Naive thymus-derived CD8-positive, alpha-beta T cell (primary cell): Measurements from ENCODE around the gene ZNF45. TPM values are rescaled to one million over a fixed set of nuclear protein-coding genes. Genes with fewer than 3 reads are reported as not detected.
"Not testable (repeated sequence)": the region's sequence is repeated elsewhere in the genome, so short reads cannot be mapped to it uniquely, and the experiment has no call there.

Experiments
- ATAC-seq, 2 donors: fragments of 150-1000 bp; cut with Tn5 transposase in 1 of 2; sonication (Bioruptor Pico), chemical (Tn5 transposase) in 1 of 2; 1 replicate in 1 of 2; 2 replicates in 1 of 2; pipeline ENCODE4 v1.10.0; 2021; ENCODE audit warnings: mild to moderate bottlenecking in 2 of 2, moderate library complexity in 2 of 2
- POLR2A ChIA-PET: fragments of 350-600 bp; sonication (Branson Sonifier 250); formaldehyde crosslinking; loops from one replicate; lab custom pipeline; 2021; ENCODE audit warnings: antibody characterized with exemption; lab: Charles Lee
- DNase-seq, 10 donors: peaks; one replicate each; pipeline versions ENCODE4 v3.0.0 to v3.0.0-alpha.2; 2020 to 2022
- H3K27ac Mint-ChIP-seq, 10 donors: one replicate each; pipeline ENCODE4 v1.8.0; 2020 to 2022; ENCODE audit warnings: mild to moderate bottlenecking in 10 of 10, mixed read lengths in 10 of 10, moderate library complexity in 4 of 10, inconsistent platforms in 1 of 10
- H3K27me3 Mint-ChIP-seq, 5 donors: one replicate each; pipeline ENCODE4 v1.8.0; 2021 to 2022; ENCODE audit warnings: mixed read lengths in 5 of 5
- H3K36me3 Mint-ChIP-seq, 3 donors: one replicate each; pipeline ENCODE4 v1.8.0; 2020 to 2022; ENCODE audit warnings: mixed read lengths in 3 of 3, mild to moderate bottlenecking in 2 of 3, inconsistent platforms in 1 of 3
- H3K4me1 Mint-ChIP-seq, 4 donors: one replicate each; pipeline ENCODE4 v1.8.0; 2021 to 2022; ENCODE audit warnings: mixed read lengths in 4 of 4
- H3K4me3 Mint-ChIP-seq, 10 donors: one replicate each; pipeline ENCODE4 v1.8.0; 2020 to 2022; ENCODE audit warnings: mild to moderate bottlenecking in 10 of 10, mixed read lengths in 10 of 10, moderate library complexity in 6 of 10, inconsistent platforms in 1 of 10
- H3K9me3 Mint-ChIP-seq, 9 donors: one replicate each; pipeline ENCODE4 v1.8.0; 2020 to 2022; ENCODE audit warnings: mixed read lengths in 9 of 9, mild to moderate bottlenecking in 3 of 9, inconsistent platforms in 1 of 9, moderate library complexity in 1 of 9
- polyA plus RNA-seq, 3 donors: library from polyadenylated mRNA; unstranded; fragments of 300-500 nt; fragmentation: Illumina TruSeq; gene quantifications; one replicate each; pipeline ENCODE4 v1.2.3, GENCODE V29; 2021
- total RNA-seq, 8 experiments: library from RNA in 2 of 8; stranded (reverse) in 2 of 8; gene quantifications; one replicate each; pipeline ENCODE4 v1.2.3 and lab custom pipeline; 2021 to 2026

The ZNF45 gene
- total and polyA plus RNA-seq, 5 experiments from 2014 or later: 6.3 to 27.9 (median 16.6) TPM

DNA sequence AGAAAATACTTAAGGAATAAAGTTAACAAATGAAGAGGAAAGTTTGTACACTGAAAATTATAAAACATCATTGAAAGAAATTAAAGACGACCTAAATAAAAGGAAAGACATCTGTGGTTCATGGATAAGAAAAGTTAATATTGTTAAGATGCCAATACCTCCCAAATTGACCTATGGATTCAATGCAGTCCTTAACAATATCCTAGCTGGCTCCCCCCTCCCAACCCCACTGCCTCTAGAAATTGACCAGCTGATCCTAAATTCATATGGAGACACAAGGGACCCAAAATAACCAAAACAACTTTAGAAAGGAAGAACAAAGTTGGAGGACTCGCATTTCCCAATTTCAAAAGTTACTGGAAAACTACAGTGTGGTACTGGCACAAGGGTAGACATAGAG lies 28.3 kb downstream of the ZNF45 start:
- POLR2A ChIA-PET: no interaction called here
- no peak overlapping the region for H3K4me3 Mint-ChIP-seq
- no peak overlapping the region for H3K27ac Mint-ChIP-seq
- DNase-seq: no peak
- no peaks in the 10 kb centered on the region for H3K27me3 Mint-ChIP-seq
- H3K4me1 Mint-ChIP-seq: peaks cover 4 to 10% (median 8%) of the 10 kb centered on the region in 4 donors
- peaks cover 10 to 96% (median 74%) of the 10 kb centered on the region in 9 donors for H3K9me3 Mint-ChIP-seq
- peaks cover 0 to 63% (median 58%) of the 10 kb centered on the region in 3 donors for H3K36me3 Mint-ChIP-seq
- ATAC-seq: no peak

DNA sequence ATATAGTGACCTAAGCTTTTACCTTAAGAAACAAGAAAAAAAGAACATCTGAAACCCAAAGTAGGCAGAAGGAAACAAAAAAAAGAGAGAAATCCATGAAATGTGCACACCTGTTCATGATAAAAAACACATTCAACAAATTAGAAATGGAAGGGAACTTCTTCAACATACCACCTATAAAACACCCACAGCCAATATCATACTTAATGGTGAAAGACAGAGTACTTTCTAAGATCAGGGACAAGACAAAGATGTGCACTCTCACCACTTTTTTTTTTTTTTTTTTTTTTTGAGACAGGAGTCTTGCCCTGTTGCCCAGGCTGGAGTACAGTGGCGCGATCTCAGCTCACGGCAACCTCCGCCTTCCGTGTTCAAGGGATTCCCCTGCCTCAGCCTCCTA lies 29.2 kb downstream of the ZNF45 start:
- POLR2A ChIA-PET: no interaction called here
- no peak for DNase-seq
- peaks cover 10 to 97% (median 79%) of the 10 kb centered on the region in 9 donors for H3K9me3 Mint-ChIP-seq
- H3K27ac Mint-ChIP-seq: no peak overlapping the region
- peaks cover 0 to 69% (median 50%) of the 10 kb centered on the region in 3 donors for H3K36me3 Mint-ChIP-seq
- peaks cover 9 to 19% (median 17%) of the 10 kb centered on the region in 4 donors for H3K4me1 Mint-ChIP-seq
- ATAC-seq: no peak
- H3K4me3 Mint-ChIP-seq: no peak overlapping the region
- H3K27me3 Mint-ChIP-seq: no peaks in the 10 kb centered on the region

DNA sequence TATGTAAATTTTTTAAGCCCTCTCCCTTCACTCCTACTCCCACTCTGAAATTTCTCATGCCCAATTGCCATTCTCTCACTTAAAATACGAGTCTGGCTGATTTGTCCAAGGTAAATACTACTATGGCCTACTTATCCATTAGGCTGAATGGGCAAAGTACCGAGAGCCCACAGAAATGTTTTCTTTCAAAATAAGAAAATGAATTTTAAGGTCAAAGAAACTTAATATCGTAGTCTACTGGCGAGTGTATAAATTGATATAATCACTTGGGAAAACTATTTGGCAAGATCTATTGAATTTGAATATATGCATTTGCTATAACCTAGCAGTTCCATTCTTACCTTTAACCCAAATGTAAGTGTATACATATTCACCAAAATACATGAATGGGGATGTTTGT lies 32.7 kb downstream of the ZNF45 start:
- peaks cover 17 to 71% (median 66%) of the 10 kb centered on the region in 3 donors for H3K36me3 Mint-ChIP-seq
- H3K9me3 Mint-ChIP-seq: peaks cover 23 to 95% (median 76%) of the 10 kb centered on the region in 9 donors
- peak overlapping the region in 5 of 10 donors; percentile 50 to 93 (median 82) for H3K27ac Mint-ChIP-seq
- POLR2A ChIA-PET: no interaction called here
- peak overlapping the region; percentile 83 to 96 (median 94) for H3K4me3 Mint-ChIP-seq
- H3K4me1 Mint-ChIP-seq: peaks cover 11 to 26% (median 18%) of the 10 kb centered on the region in 4 donors
- ATAC-seq (no peak), DNase-seq (no peak)
- no peaks in the 10 kb centered on the region for H3K27me3 Mint-ChIP-seq

DNA sequence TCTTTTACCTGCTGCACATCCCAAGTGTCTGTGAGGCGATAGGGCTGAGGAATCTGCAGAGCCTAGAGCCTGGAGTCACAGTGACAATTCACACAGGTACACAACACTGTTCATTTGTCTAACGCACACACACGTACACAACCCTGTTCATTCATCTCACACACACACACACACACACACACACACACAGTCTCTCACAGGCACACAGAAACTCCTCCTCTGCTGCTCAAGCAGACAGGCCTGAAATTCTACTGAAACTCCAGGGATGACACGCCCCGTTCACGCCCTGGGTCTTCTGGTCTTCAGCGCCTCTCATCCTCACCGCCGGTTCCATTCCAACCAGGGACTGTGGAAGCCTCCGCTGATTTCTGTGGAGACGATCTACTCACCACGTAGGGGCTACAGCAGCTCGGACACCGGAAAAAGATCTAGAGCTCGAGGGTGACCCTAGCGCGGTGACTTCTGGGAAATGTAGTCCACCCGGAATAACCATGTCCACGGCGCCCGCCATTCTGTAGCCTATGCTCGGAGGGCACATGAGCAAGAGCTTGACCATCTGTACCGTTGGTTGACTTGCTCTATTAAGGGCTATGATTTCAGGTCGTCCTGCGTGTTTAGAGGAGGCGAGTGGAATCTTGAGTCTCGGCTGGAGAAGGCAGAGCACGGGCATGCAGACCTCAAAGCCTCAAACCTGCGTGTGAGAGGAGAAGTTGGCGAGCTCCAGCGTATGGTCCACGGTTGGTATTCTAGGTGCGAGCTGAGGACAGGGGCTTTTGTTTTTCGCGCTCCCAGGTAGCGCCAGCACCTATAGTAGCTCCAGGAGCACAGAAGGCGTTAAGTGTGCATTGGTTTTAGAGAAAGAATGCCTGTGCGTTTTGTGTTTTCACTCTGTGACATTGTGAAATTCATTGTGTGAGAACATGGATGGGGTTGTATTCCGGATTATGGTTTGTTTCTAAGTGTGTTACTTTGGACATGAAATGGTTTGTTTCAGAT lies 33.4 kb downstream of the ZNF45 start:
- ATAC-seq: peak; percentile 77 to 96
- H3K4me1 Mint-ChIP-seq: peaks cover 11 to 26% (median 18%) of the 10 kb centered on the region in 4 donors
- DNase-seq: peak; percentile 40 to 80 (median 46)
- peak overlapping the region in 9 of 10 donors; percentile 40 to 93 (median 88) for H3K27ac Mint-ChIP-seq
- H3K27me3 Mint-ChIP-seq: no peaks in the 10 kb centered on the region
- peaks cover 26 to 92% (median 70%) of the 10 kb centered on the region in 9 donors for H3K9me3 Mint-ChIP-seq
- peak overlapping the region; percentile 83 to 96 (median 94) for H3K4me3 Mint-ChIP-seq
- POLR2A ChIA-PET: interaction anchor here (1.6 kb wide), 1 partner anchor 34 kb away, joined by 6 read pairs; the partner anchor contains the start of gene ZNF45
- H3K36me3 Mint-ChIP-seq: peaks cover 18 to 70% (median 64%) of the 10 kb centered on the region in 3 donors

DNA sequence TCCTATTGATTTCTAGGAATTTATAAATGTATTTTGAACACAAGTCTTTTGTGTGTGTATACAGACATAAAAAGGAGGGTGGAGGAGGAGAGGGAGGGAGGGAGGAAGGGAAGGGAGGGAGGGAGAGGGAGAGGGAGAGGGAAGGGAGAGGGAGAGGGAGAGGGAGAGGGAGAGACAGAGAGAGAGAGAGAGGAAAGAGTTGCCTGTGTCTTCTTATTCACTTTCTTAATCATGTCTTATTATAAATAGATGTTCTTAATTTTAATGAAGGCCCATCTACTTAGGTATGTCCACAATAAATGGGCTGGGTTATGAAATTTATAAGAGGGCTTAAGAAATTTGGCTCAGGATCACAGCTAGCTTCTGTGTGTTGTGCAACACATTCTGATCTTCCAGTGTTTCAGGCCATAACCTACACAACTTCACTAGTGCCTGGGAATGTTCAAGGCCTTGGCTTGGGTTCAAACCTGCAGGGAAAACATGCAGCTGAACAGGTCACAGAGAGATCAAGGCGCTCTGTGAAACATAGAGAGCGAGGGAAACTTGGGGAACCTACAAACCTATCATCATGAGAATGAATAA lies 39.3 kb downstream of the ZNF45 start:
- Mint-ChIP-seq H3K36me3 (peaks cover 18 to 61% (median 60%) of the 10 kb centered on the region in 3 donors), H3K27me3 (no peaks in the 10 kb centered on the region), H3K27ac (no peak overlapping the region), H3K4me3 (no peak overlapping the region), H3K4me1 (peaks cover 0 to 9% (median 1%) of the 10 kb centered on the region in 4 donors), H3K9me3 (peaks cover 31 to 93% (median 64%) of the 10 kb centered on the region in 9 donors)
- ATAC-seq (no peak), DNase-seq (no peak)
- POLR2A ChIA-PET: no interaction called here

DNA sequence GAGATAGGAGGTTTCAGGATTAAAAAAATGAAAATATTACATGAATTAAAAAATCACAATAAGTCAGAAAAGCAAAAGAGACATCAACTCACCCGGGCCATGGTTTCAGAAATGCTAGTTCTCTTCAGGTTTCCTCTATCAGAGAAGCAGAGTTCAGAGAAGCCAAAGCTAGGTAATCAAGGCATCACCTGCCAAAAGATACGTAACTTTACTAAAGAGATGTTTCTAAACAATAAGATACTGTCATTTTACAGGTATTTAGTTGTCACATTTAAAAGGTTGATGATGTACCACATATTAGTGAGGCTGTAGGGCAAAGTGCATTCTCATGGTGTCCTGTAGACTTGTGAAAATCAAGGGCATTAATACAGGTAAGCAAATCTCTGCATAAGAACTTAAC lies 51.2 kb downstream of the ZNF45 start, which contains the start of gene ZNF404:
Gene ZNF404, minus strand, starts transcription at position 101 of the 400 bp plus-strand sequence.
- Mint-ChIP-seq H3K36me3 (peaks cover 30 to 76% (median 73%) of the 10 kb centered on the region in 3 donors), H3K27me3 (no peaks in the 10 kb centered on the region), H3K27ac (no peak within 1 kb of the TSS), H3K4me3 (no peak within 1 kb of the TSS), H3K4me1 (no peaks in the 10 kb centered on the region), H3K9me3 (peaks cover 39 to 94% (median 64%) of the 10 kb centered on the region in 9 donors)
- ATAC-seq (no peak), DNase-seq (no peak)
- POLR2A ChIA-PET: no interaction called here

DNA sequence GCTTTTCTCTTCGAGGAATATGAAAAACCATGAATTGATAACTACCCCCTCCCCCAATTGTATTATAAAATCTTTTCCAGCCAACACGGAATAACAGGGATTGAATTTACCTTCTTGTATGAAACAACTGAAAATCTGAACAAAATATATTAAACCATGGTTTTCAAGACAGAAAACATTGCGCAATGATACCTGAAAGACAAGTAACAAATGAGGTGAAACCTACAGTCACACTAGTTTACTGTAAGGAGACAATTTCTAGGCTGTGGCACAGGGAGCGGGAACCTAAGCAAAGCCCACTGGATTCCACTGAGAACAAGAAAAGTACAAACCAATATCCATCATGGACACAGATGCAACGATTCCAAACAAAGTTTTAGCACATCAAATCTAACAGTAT lies 54.6 kb downstream of the ZNF45 start:
- Mint-ChIP-seq H3K27ac (no peak overlapping the region), H3K27me3 (no peaks in the 10 kb centered on the region), H3K36me3 (peaks cover 40 to 72% (median 70%) of the 10 kb centered on the region in 3 donors), H3K9me3 (peaks cover 37 to 90% (median 68%) of the 10 kb centered on the region in 9 donors), H3K4me3 (peak overlapping the region in 1 of 10 donors; percentile 12), H3K4me1 (no peaks in the 10 kb centered on the region)
- ATAC-seq (no peak), DNase-seq (no peak)
- POLR2A ChIA-PET: no interaction called here

DNA sequence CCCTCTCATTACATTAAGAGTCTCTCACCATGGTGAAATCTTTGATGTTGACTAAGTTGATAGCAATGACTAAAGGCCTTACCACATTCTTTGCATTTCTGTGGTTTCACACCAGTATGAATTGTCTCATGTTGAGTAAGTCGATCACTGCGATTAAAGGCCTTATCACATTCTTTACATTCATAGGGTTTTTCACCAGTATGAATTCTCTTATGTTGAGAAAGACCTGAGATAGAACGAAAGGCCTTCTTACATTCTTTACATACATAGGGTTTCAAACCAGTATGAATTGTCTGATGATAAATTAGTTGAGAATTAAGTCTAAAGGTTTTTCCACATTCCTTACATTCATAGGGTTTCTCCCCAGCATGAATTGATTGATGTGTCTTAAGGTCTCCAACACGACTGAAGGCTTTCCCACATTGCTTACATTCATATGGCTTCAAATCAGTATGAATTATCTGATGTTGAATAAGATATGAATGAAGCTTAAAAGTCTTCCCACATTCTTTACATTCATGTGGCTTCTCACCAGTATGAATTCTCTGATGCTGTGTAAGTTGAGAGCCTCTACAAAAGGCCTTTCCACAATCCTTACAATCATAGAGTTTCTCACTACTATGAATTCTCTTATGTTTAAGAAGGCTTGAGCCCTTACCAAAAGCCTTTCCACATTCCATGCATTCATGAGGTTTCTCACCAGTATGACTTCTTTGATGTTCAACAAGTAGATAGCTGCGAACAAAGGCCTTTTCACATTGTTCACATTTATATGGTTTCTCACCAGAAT lies 62.3 kb downstream of the ZNF45 start:
- H3K4me1 Mint-ChIP-seq: no peaks in the 10 kb centered on the region
- DNase-seq (no peak), ATAC-seq (no peak)
- H3K27ac Mint-ChIP-seq: no peak overlapping the region
- H3K36me3 Mint-ChIP-seq: peaks cover 22 to 53% (median 47%) of the 10 kb centered on the region in 3 donors
- no peaks in the 10 kb centered on the region for H3K27me3 Mint-ChIP-seq
- POLR2A ChIA-PET: no interaction called here
- H3K4me3 Mint-ChIP-seq: no peak overlapping the region
- H3K9me3 Mint-ChIP-seq: peaks cover 25 to 94% (median 46%) of the 10 kb centered on the region in 9 donors

DNA sequence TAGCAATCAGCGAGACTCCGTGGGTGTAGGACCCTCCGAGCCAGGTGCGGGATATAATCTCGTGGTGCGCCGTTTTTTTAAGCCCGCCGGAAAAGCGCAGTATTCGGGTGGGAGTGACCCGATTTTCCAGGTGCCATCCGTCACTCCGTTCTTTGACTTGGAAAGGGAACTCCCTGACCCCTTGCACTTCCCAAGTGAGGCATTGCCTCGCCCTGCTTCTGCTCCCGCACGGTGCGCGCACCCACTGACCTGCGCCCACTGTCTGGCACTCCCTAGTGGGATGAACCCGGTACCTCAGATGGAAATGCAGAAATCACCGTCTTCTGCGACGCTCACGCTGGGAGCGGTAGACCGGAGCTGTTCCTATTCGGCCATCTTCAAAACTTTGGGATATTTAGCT lies 68.2 kb downstream of the ZNF45 start:
- H3K9me3 Mint-ChIP-seq: peaks cover 5 to 82% (median 29%) of the 10 kb centered on the region in 9 donors
- H3K27me3 Mint-ChIP-seq, ATAC-seq, H3K4me3 Mint-ChIP-seq, DNase-seq, H3K4me1 Mint-ChIP-seq, POLR2A ChIA-PET, H3K27ac Mint-ChIP-seq: not testable (repeated sequence)
- H3K36me3 Mint-ChIP-seq: peaks cover 4 to 32% (median 25%) of the 10 kb centered on the region in 3 donors
